Measurements from ENCODE around the gene PRSS53.

Gene PRSS53

GRCh38 chr16:31052114-31052513 lies 36.6 kb downstream of the PRSS53 start:
- Histone ChIP-seq H2AFZ (ENCODE audit: low read depth, low read length) (no peak overlapping the region), H3K9me3 (ENCODE audit: insufficient read depth, low read length) (no peaks in the 10 kb centered on the region), H3K36me3 (replicated peaks; ENCODE audit: low read depth, low read length) (no peaks in the 10 kb centered on the region), H3K9ac (ENCODE audit: low read length) (no peak overlapping the region), H3K4me1 (ENCODE audit: low read length) (no peaks in the 10 kb centered on the region), H3K79me2 (ENCODE audit: low read length) (no peaks in the 10 kb centered on the region), H3K27ac (ENCODE audit: low read length) (no peak overlapping the region), H3K27me3 (ENCODE audit: low read depth, low read length) (no peaks in the 10 kb centered on the region), H3K4me3 (ENCODE audit: low read length) (no peak overlapping the region), H3K4me2 (ENCODE audit: low read length) (no peak overlapping the region), H4K20me1 (ENCODE audit: insufficient read depth, low read length) (no peaks in the 10 kb centered on the region)
- no peak for TF ChIP-seq EZH2phosphoT487 (IDR thresholded peaks at IDR 0.05; ENCODE audit: low read depth)
- no peak for TF ChIP-seq CTCF (IDR thresholded peaks at IDR 0.05; ENCODE audit: low read depth, low read length)

GRCh38 chr16:31050280-31051030 lies 38.3 kb downstream of the PRSS53 start:
- Histone ChIP-seq H3K36me3 (replicated peaks; ENCODE audit: low read depth, low read length) (no peaks in the 10 kb centered on the region), H3K4me3 (ENCODE audit: low read length) (no peak overlapping the region), H3K4me2 (ENCODE audit: low read length) (no peak overlapping the region), H3K9ac (ENCODE audit: low read length) (no peak overlapping the region), H3K79me2 (ENCODE audit: low read length) (no peaks in the 10 kb centered on the region), H3K9me3 (ENCODE audit: insufficient read depth, low read length) (no peaks in the 10 kb centered on the region), H4K20me1 (ENCODE audit: insufficient read depth, low read length) (no peaks in the 10 kb centered on the region), H3K27ac (ENCODE audit: low read length) (no peak overlapping the region), H3K4me1 (ENCODE audit: low read length) (no peaks in the 10 kb centered on the region), H2AFZ (ENCODE audit: low read depth, low read length) (no peak overlapping the region), H3K27me3 (ENCODE audit: low read depth, low read length) (no peaks in the 10 kb centered on the region)
- TF ChIP-seq CTCF (IDR thresholded peaks at IDR 0.05; ENCODE audit: low read depth, low read length) (no peak), EZH2phosphoT487 (IDR thresholded peaks at IDR 0.05; ENCODE audit: low read depth) (no peak)

- Histone ChIP-seq H3K4me3 (ENCODE audit: low read length) (no peak overlapping the region), H3K4me1 (ENCODE audit: low read length) (no peaks in the 10 kb centered on the region), H4K20me1 (ENCODE audit: insufficient read depth, low read length) (no peaks in the 10 kb centered on the region), H3K9me3 (ENCODE audit: insufficient read depth, low read length) (no peaks in the 10 kb centered on the region), H3K4me2 (ENCODE audit: low read length) (no peak overlapping the region), H3K79me2 (ENCODE audit: low read length) (no peaks in the 10 kb centered on the region), H3K9ac (ENCODE audit: low read length) (no peak overlapping the region), H3K27me3 (ENCODE audit: low read depth, low read length) (no peaks in the 10 kb centered on the region), H2AFZ (ENCODE audit: low read depth, low read length) (no peak overlapping the region), H3K36me3 (replicated peaks; ENCODE audit: low read depth, low read length) (no peaks in the 10 kb centered on the region), H3K27ac (ENCODE audit: low read length) (no peak overlapping the region)
- no peak for TF ChIP-seq CTCF (IDR thresholded peaks at IDR 0.05; ENCODE audit: low read depth, low read length)
- TF ChIP-seq EZH2phosphoT487 (IDR thresholded peaks at IDR 0.05; ENCODE audit: low read depth) = no peak
Observed at GRCh38 chr16:31043898-31044481, 44.8 kb downstream of the PRSS53 start.

- Histone ChIP-seq H3K79me2 (ENCODE audit: low read length) (no peaks in the 10 kb centered on the region), H3K4me1 (ENCODE audit: low read length) (no peaks in the 10 kb centered on the region), H3K27me3 (ENCODE audit: low read depth, low read length) (no peaks in the 10 kb centered on the region), H4K20me1 (ENCODE audit: insufficient read depth, low read length) (no peaks in the 10 kb centered on the region), H3K4me3 (ENCODE audit: low read length) (no peak overlapping the region), H3K9ac (ENCODE audit: low read length) (no peak overlapping the region), H3K4me2 (ENCODE audit: low read length) (no peak overlapping the region), H3K36me3 (replicated peaks; ENCODE audit: low read depth, low read length) (no peaks in the 10 kb centered on the region), H3K27ac (ENCODE audit: low read length) (no peak overlapping the region), H3K9me3 (ENCODE audit: insufficient read depth, low read length) (no peaks in the 10 kb centered on the region), H2AFZ (ENCODE audit: low read depth, low read length) (no peak overlapping the region)
- TF ChIP-seq CTCF (IDR thresholded peaks at IDR 0.05; ENCODE audit: low read depth, low read length) = no peak
- TF ChIP-seq EZH2phosphoT487 (IDR thresholded peaks at IDR 0.05; ENCODE audit: low read depth) = no peak
Observed at GRCh38 chr16:31043352-31043751, 45.4 kb downstream of the PRSS53 start.
